ENCODE measurements around the gene PHB1.
"Not testable (repeated sequence)": the region's sequence is repeated elsewhere in the genome, so short reads cannot be mapped to it uniquely, and the experiment has no call there.

The PHB1 gene

GRCh38 chr17:49439305-49439672, 24.6 kb upstream of the PHB1 start:
- DNase-seq, result no peak

- DNase-seq, result no peak
These were observed 24.0 kb upstream of the PHB1 start for GRCh38 chr17:49438436-49439278.

- no peak for DNase-seq
These were observed 23.2 kb upstream of the PHB1 start for GRCh38 chr17:49437696-49438435.

- no peak for DNase-seq
These were observed 21.5 kb upstream of the PHB1 start for GRCh38 chr17:49436174-49436573.

- no peak for DNase-seq
These were observed 21.0 kb upstream of the PHB1 start for GRCh38 chr17:49435671-49436029.

DNA sequence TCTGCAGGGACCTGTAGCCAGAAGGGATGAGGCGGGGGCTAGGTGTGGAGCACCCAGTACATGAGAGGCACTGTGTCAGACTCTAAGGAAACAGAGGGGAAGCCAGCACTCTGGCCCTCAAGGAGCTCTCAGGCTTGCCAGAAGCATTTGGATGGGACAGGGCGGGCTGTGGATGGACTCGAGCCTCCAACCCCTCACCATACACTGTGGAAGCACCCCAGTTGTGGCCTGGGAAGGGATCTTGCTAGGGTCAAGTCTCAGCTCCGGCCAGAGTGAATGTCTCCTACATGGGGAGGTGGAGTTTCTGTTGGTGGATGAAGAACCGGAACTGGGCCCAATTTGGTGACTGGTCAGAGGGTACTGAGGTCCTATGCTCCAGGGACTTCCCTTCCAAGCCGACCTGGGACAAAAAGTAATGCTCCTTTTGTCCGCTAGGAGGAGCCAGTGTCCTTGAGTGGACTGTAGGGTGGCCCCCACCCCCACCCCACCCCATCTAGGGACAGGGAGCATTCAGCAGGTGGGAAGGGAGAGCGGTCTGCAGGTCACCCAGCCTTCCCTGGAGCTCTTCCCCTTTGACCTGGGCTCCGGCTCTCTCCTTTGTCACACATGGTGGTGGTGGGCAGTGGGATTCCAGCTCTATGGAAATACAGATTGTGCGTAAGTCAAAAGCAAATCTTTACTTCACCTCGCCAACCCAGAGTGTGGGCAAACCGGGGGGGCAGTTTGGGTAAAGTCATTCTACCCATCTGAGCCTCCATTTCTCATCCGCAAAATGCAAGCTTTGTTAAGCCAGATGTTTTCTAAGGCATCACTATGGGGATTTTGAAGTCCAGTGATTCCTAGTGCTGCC, 20.4 kb upstream of the PHB1 start:
- no peak for DNase-seq

DNA sequence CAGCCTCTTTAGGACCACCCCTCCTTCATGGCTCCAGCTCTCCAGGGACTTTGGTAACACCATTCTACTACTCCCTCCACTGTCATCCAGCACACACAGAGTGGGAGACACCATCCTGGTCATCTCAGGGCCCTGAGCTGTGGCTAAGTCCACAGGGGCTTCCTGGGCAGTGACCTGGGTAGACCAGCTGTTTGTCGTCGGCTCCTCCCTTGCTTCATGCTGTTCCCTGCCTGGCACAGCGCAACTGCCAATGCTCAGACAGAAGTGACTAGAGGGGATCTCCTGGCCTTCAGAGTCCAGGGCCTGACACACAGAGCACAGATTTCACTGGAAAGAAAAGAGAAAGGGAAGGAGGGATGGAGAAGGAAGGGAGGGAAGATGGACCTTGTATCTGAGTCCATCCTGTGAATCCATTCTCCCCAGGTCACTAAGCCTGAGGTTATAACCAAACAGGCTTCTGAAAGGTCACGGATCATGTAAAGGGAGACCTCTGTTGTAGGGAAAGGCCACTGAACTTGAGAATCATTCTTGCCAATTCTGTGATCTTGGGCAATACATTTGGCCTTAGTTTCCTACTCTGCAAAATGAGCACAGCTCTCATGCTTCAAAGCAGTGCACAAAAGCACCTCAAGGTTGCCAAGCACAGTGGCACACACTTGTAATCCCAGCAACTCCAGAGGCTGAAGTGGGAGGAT, 18.5 kb upstream of the PHB1 start:
- no peak for DNase-seq

- no peak for DNase-seq
These were observed 17.1 kb upstream of the PHB1 start for GRCh38 chr17:49431743-49432142.

- DNase-seq, result no peak
These were observed 10.3 kb upstream of the PHB1 start for GRCh38 chr17:49425004-49425286.

DNA sequence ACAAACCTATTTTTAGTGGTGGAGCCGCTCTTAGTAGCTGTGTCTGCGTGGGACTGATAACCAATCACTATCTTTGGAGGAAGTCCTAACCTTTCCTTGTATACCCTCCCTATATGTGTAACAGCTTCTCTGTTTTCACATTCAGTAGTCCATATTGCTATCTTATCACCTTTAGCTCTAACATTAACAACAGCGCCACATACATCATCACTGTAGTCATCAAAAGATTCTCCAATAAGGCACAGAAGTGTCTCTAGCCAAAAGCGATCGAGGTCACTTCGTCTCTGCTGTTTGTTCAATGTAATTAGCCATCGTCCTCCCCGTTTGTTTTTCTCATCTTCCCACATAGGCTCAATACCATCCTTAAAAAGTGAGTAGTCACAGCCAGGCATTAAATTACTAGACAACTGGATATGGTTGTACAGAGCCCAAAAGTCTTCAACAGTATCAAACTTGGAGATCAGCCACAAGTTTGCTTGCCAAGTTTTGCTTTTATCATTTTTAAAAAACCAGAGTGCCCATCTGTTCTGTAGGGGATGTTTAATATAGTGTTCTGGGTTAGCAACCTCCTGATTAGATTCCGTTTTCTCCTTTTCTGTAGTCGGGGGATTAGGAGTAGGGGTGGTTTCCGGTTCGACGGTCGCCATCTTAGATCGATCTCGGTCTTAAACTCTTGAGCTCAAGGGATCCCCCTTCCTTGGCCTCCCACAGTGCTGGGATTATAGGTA, 9.8 kb upstream of the PHB1 start:
- not testable (repeated sequence) for DNase-seq

GRCh38 chr17:49422714-49423113, 8.0 kb upstream of the PHB1 start:
- no peak for DNase-seq

DNA sequence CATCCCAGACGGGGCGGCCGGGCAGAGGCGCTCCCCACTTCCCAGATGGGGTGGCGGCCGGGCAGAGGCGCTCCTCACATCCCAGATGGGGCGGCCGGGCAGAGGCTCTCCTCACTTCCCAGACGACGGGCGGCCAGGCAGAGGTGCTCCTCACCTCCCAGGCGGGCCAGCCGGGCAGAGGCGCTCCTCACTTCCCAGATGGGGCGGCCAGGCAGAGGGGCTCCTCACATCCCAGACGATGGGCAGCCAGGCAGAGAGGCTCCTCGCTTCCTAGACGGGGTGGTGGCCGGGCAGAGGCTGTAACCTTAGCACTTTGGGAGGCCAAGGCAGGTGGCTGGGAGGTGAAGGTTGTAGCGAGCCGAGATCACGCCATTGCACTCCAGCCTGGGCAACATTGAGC, 5.1 kb upstream of the PHB1 start:
- DNase-seq, result not testable (repeated sequence)

DNA sequence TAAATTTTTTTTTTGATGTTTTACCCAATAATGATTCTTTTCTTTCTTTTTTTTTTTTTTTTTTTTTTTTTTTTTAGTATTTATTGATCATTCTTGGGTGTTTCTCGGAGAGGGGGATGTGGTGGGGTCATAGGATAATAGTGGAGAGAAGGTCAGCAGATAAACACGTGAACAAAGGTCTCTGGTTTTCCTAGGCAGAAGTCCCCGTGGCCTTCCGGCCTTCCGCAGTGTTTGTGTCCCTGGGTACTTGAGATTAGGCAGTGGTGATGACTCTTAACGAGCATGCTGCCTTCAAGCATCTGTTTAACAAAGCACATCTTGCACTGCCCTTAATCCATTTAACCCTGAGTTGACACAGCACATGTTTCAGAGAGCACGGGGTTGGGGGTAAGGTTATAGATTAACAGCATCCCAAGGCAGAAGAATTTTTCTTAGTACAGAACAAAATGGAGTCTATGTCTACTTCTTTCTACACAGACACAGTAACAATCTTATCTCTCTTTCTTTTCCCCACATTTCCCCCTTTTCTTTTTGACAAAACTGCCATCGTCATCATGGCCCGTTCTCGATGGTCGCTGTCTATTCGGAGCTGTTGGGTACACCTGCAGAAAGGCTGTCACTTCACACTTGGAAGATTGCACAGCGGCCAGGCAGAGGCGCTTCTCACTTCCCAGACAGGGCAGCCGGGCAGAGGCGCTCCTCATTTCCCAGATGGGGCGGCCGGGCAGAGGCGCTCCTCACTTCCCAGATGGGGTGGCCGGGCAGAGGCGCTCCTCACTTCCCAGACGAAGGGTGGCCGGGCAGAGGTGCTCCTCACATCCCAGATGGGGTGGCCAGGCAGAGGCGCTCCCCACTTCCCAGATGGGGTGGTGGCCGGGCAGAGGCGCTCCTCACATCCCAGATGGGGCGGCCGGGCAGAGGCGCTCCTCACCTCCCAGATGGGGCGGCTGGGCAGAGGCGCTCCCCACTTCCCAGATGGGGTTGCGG, 4.4 kb upstream of the PHB1 start:
- DNase-seq, result not testable (repeated sequence)

DNA sequence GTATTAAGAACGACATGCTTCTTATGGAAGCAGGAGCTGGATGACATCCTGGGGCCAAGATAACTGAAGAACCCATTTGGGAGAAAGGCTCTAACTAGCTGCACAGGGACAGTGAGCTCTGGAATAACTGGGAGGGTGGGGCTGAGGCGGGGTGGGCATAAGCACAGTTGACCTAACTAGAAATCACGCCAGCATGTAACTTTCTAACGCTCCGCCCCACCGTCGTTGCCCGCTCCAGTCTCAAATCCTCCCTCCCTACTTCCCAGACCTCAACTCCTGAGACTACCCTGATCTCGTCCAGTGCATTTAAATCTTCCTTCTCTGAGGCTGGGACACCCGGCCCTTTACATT, 436 bp downstream of the PHB1 start:
- no peak for DNase-seq

- no peak for DNase-seq
These were observed 5.6 kb downstream of the PHB1 start for GRCh38 chr17:49409066-49409465.

DNA sequence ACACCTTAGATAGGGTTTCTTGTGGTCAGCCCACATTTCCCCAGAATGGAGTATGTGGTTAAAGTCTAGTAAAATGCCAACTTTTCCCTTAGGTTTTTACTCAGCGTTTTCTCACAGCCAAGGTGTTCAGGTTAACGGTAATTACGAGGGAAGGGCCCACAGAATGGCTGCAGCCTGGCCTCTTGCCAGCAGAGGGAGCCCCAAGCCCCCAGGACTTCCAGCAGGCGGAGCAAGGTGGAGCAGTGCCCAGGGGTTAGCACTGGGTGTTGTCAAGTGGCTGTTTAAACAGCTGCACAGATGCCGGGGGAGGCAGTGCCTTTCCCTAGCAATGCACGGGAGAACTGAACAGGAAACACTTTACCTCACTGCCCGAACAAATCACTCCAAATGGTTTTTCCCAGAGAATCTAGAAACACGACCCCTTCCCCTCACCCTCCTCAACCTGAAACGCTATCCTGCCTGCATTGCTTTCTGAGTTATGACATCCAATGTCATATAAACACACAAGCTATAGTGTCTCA, 6.6 kb downstream of the PHB1 start:
- DNase-seq, result peak; percentile 90

DNA sequence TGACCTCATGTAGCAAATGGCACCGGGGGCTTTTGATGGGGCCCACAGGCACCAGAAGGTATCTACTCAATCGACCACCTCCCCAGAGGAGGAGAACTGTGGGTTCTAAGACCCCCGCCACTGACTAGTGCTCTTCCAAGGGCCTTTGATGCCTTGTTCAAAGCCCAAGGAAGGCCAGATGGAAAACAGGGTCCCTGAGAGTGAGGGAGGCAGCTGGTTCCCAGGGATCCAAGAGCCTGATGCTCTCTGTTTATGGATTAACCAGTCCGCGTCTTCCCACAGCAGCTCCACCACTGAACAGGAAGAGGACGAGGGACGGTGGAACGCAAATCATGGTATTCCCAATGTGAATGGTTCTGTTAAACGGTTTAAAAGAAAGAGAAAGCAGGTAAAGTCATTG, 7.6 kb downstream of the PHB1 start:
- no peak for DNase-seq

GRCh38 chr17:49406421-49407061, 8.1 kb downstream of the PHB1 start:
- DNase-seq, result no peak

GRCh38 chr17:49404906-49405305, 9.8 kb downstream of the PHB1 start:
- no peak for DNase-seq

GRCh38 chr17:49404361-49404760, 10.3 kb downstream of the PHB1 start:
- DNase-seq, result no peak

Data from DMS79 (cell line).